Measurements from ENCODE around the gene IFNAR2. TPM values are rescaled to one million over a fixed set of nuclear protein-coding genes. Genes with fewer than 3 reads are reported as not detected.

IFNAR2 gene
- total RNA-seq, 1 experiment from 2014 or later, result 12.3 TPM

GRCh38 chr21:33236013-33236686 lies 6.4 kb downstream of the IFNAR2 start:
- Histone ChIP-seq H3K79me2 (ENCODE audit: insufficient read depth, low read length) (peaks cover 11% of the 10 kb centered on the region), H3K4me3 (replicated peaks in 1 of 2; ENCODE audit: low read depth in 1 of 2, low read length in 2 of 2) (no peak overlapping the region), H2AFZ (ENCODE audit: low read depth, low read length, poor library complexity, severe bottlenecking) (no peak overlapping the region), H3K9ac (ENCODE audit: low read length) (no peak overlapping the region), H3K4me1 (ENCODE audit: control insufficient read depth in 1 of 2, insufficient read depth in 2 of 2, low read length in 2 of 2) (peaks cover 2 to 5% of the 10 kb centered on the region in 2 experiments; a peak in 2 of 4 replicates), H3K36me3 (ENCODE audit: control insufficient read depth in 1 of 2, insufficient read depth in 2 of 2, low read length in 2 of 2) (no peaks in the 10 kb centered on the region), H3K4me2 (ENCODE audit: low read length) (no peak overlapping the region), H3K9me3 (ENCODE audit: control insufficient read depth in 1 of 2, insufficient read depth in 1 of 2, low read depth in 1 of 2, low read length in 2 of 2) (no peaks in the 10 kb centered on the region), H3K27ac (ENCODE audit: low read depth, low read length) (no peak overlapping the region), H3K9me2 (ENCODE audit: insufficient read depth) (no peaks in the 10 kb centered on the region), H4K20me1 (ENCODE audit: insufficient read depth) (no peaks in the 10 kb centered on the region), H3K27me3 (ENCODE audit: insufficient read depth, low read length) (no peaks in the 10 kb centered on the region)
- ChIA-PET POLR2A (no interaction called here), RAD21 (ENCODE audit: low non-redundant PET in 1 of 2, low total read pairs in 2 of 2, uncharacterized antibody in 2 of 2, unreplicated experiment in 2 of 2) (no interaction called here), CTCF (no interaction called here)
- ATAC-seq (no peak), DNase-seq (ENCODE audit: low read depth, low spot score) (no peak)
- BruUV-seq (replicated peaks), result no TSS peak
- TF ChIP-seq YY1 (IDR thresholded peaks at IDR 0.05; ENCODE audit: extremely low read depth, insufficient replicate concordance, low read depth, low read length), result no peak
- TF ChIP-seq SP1 (IDR thresholded peaks at IDR 0.05; ENCODE audit: low read depth), result no peak
- TF ChIP-seq TCF7L2 (IDR thresholded peaks at IDR 0.05; ENCODE audit: borderline replicate concordance, extremely low read depth, insufficient read depth, insufficient read length), result no peak
- no peak for TF ChIP-seq CBX3 (IDR thresholded peaks at IDR 0.05; ENCODE audit: low read depth)
- no peak for TF ChIP-seq REST (IDR thresholded peaks at IDR 0.05; ENCODE audit: low read depth)
- intact Hi-C loops (cut with micrococcal nuclease), result no loop called here
